Panc1 (cell line): Measurements from ENCODE around the gene ATP5F1D. TPM values are rescaled to one million over a fixed set of nuclear protein-coding genes. Genes with fewer than 3 reads are reported as not detected.

ENCODE experiments used
- ATAC-seq: fragments of 200-7000 bp; cut with Tn5 transposase; 2 replicates; pipeline ENCODE4 v1.9.1; 2020; ENCODE audit warnings: mild to moderate bottlenecking, moderate library complexity
- BruUV-seq: library from RNA; stranded (reverse); fragments of 400-500 nt; replicated peaks from 2 replicates; lab custom pipeline; 2021; lab: Mats Ljungman, UMichigan
- CTCF ChIA-PET: fragments of 300-600 bp; sonication (Branson Sonifier 250); formaldehyde crosslinking; loops from one replicate; lab custom pipeline; 2022; ENCODE audit warnings: antibody characterized with exemption; lab: Charles Lee
- POLR2A ChIA-PET: fragments of 300-600 bp; sonication (Branson Sonifier 250); formaldehyde crosslinking; loops from one replicate; lab custom pipeline; 2022; ENCODE audit warnings: antibody characterized with exemption; lab: Charles Lee
- DNase-seq: peaks from one replicate; pipeline ENCODE4 v3.0.0-alpha.2; 2010; ENCODE audit warnings: low read depth, low spot score
- H3K27ac ChIP-seq: 2 replicates; pipeline ENCODE4 v1.5.1; 2011; ENCODE audit warnings: mild to moderate bottlenecking, low read length, inconsistent platforms
- H3K27me3 ChIP-seq: fragments of 200-500 bp; sonication (Bioruptor generic); 2 replicates; pipeline ENCODE4 v1.6.0; 2014; ENCODE audit warnings: low read length, inconsistent platforms; ENCODE audit not compliant: control insufficient read depth, insufficient read depth
- H3K36me3 ChIP-seq: fragments of 200-500 bp; sonication (Bioruptor generic); 2 replicates; pipeline ENCODE4 v1.5.1; 2014; ENCODE audit warnings: inconsistent platforms, mild to moderate bottlenecking, low read length, moderate library complexity; ENCODE audit not compliant: control insufficient read depth, insufficient read depth
- H3K4me1 ChIP-seq: 2 replicates; pipeline ENCODE4 v1.5.1; 2011; ENCODE audit warnings: inconsistent platforms, mild to moderate bottlenecking, low read length, moderate library complexity; ENCODE audit not compliant: control insufficient read depth, insufficient read depth
- H3K4me3 ChIP-seq, 2 experiments: 2 replicates each; pipeline ENCODE4 v1.5.1; 2011 to 2012; ENCODE audit warnings: low read depth in 2 of 2, low read length in 2 of 2, mild to moderate bottlenecking in 2 of 2, inconsistent platforms in 1 of 2, moderate library complexity in 1 of 2
- H3K9me3 ChIP-seq: fragments of 200-500 bp; sonication (Bioruptor generic); 2 replicates; pipeline ENCODE4 v1.5.1; 2014; ENCODE audit warnings: low read depth, mild to moderate bottlenecking, inconsistent platforms, low read length, moderate library complexity; ENCODE audit not compliant: control insufficient read depth, insufficient read depth
- POLR2AphosphoS5 ChIP-seq: IDR thresholded peaks from 2 replicates; pipeline ENCODE4 v1.6.1; 2012; ENCODE audit warnings: mild to moderate bottlenecking, low read depth, low read length, moderate library complexity
- SIN3A ChIP-seq: IDR thresholded peaks from 2 replicates; pipeline ENCODE4 v1.6.1; 2012; ENCODE audit warnings: low read depth, mild to moderate bottlenecking, low read length, moderate library complexity, borderline replicate concordance; ENCODE audit not compliant: insufficient read depth
- TCF7L2 ChIP-seq: IDR thresholded peaks from 2 replicates; pipeline ENCODE4 v1.6.1; 2011; ENCODE audit warnings: mild to moderate bottlenecking, low read depth, low read length, inconsistent platforms
- in situ Hi-C: cut with HindIII; loops from 2 replicates; pipeline ENCODE4 v1.10.0; 2016; ENCODE audit warnings: low sequenced_read_pairs, low pct_unique_long_range_greater_than_20kb
- intact Hi-C: fragments of 100-400 bp; cut with micrococcal nuclease; formaldehyde crosslinking; loops from one replicate; pipeline ENCODE4 v1.10.0; 2022; ENCODE audit not compliant: unreplicated experiment
- total RNA-seq: library from RNA; stranded (reverse); gene quantifications from one replicate; pipeline ENCODE4 v1.2.1, GENCODE V29; 2021; ENCODE audit not compliant: unreplicated experiment
- TF ChIP-seq, protein P1 (sequence below): fragments of 450-650 bp; IDR thresholded peaks from 2 replicates; pipeline ENCODE4 v1.5.1; 2017; ENCODE audit warnings: mild to moderate bottlenecking
- TF ChIP-seq, protein P2 (sequence below), 2 experiments: IDR thresholded peaks; 2 replicates each; pipeline ENCODE4 v1.6.1; 2011 to 2012; ENCODE audit warnings: low read depth in 2 of 2, control low read depth in 1 of 2, low read length in 1 of 2, mild to moderate bottlenecking in 1 of 2, moderate library complexity in 1 of 2; ENCODE audit not compliant: insufficient read depth in 1 of 2

Gene ATP5F1D
- total RNA-seq, 1 experiment from 2014 or later: 218 TPM

DNA sequence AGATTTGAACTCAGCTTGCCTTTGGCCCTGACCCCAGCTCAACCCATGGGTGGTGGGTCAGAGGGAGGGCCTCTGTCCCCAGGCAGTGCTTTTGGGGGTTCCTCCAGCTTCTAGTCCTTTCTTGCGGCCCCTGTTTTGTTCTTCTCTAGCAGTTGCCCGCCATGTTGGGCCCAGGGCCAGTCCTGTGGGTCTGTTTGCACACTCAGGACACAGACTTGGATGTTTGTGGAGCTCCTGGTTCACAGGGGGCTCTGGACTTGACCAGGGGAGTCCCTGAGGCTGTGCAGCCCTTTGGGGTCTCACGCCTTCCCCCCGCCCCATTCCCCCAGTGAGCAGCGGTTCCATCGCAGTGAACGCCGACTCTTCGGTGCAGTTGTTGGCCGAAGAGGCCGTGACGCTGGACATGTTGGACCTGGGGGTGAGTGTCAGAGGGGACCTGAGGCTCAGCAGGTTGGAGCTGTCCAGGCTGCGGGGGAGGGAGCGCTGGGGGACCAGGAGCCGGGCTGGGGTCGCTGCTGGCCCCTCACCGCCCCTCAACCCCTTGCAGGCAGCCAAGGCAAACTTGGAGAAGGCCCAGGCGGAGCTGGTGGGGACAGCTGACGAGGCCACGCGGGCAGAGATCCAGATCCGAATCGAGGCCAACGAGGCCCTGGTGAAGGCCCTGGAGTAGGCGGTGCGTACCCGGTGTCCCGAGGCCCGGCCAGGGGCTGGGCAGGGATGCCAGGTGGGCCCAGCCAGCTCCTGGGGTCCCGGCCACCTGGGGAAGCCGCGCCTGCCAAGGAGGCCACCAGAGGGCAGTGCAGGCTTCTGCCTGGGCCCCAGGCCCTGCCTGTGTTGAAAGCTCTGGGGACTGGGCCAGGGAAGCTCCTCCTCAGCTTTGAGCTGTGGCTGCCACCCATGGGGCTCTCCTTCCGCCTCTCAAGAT lies 2.5 kb downstream of the ATP5F1D start:
- BruUV-seq: no TSS peak
- in situ Hi-C loops (no loop called here), intact Hi-C loops (no loop called here)
- peak overlapping the region; percentile 80 for H3K27ac ChIP-seq
- H3K4me3 ChIP-seq: peak overlapping the region; percentile 12 to 70; a peak in 3 of 4 replicates
- H3K36me3 ChIP-seq: no peaks in the 10 kb centered on the region; the same call in 1 of the 2 replicates
- TF ChIP-seq POLR2AphosphoS5: no peak; the same call in 1 of the 2 replicates
- no peak for TF ChIP-seq TCF7L2
- TF ChIP-seq, protein P1, sequence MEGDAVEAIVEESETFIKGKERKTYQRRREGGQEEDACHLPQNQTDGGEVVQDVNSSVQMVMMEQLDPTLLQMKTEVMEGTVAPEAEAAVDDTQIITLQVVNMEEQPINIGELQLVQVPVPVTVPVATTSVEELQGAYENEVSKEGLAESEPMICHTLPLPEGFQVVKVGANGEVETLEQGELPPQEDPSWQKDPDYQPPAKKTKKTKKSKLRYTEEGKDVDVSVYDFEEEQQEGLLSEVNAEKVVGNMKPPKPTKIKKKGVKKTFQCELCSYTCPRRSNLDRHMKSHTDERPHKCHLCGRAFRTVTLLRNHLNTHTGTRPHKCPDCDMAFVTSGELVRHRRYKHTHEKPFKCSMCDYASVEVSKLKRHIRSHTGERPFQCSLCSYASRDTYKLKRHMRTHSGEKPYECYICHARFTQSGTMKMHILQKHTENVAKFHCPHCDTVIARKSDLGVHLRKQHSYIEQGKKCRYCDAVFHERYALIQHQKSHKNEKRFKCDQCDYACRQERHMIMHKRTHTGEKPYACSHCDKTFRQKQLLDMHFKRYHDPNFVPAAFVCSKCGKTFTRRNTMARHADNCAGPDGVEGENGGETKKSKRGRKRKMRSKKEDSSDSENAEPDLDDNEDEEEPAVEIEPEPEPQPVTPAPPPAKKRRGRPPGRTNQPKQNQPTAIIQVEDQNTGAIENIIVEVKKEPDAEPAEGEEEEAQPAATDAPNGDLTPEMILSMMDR: peak; percentile 94
- no peak for TF ChIP-seq SIN3A
- TF ChIP-seq, protein P2, sequence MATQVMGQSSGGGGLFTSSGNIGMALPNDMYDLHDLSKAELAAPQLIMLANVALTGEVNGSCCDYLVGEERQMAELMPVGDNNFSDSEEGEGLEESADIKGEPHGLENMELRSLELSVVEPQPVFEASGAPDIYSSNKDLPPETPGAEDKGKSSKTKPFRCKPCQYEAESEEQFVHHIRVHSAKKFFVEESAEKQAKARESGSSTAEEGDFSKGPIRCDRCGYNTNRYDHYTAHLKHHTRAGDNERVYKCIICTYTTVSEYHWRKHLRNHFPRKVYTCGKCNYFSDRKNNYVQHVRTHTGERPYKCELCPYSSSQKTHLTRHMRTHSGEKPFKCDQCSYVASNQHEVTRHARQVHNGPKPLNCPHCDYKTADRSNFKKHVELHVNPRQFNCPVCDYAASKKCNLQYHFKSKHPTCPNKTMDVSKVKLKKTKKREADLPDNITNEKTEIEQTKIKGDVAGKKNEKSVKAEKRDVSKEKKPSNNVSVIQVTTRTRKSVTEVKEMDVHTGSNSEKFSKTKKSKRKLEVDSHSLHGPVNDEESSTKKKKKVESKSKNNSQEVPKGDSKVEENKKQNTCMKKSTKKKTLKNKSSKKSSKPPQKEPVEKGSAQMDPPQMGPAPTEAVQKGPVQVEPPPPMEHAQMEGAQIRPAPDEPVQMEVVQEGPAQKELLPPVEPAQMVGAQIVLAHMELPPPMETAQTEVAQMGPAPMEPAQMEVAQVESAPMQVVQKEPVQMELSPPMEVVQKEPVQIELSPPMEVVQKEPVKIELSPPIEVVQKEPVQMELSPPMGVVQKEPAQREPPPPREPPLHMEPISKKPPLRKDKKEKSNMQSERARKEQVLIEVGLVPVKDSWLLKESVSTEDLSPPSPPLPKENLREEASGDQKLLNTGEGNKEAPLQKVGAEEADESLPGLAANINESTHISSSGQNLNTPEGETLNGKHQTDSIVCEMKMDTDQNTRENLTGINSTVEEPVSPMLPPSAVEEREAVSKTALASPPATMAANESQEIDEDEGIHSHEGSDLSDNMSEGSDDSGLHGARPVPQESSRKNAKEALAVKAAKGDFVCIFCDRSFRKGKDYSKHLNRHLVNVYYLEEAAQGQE (IDR thresholded peaks at IDR 0.05; ENCODE audit: insufficient read depth in 1 of 2, low read depth in 2 of 2, low read length in 1 of 2): no peak
- ChIA-PET CTCF (interaction anchor here (0.6 to 2.5 kb wide), 9 partner anchors 9 to 189 kb away, joined by 3 to 46 read pairs (median 4); partner anchors contain the start of gene CIRBP), POLR2A (interaction anchor here (0.6 to 1.0 kb wide), 3 partner anchors 22 to 29 kb away, joined by 4 to 10 read pairs (median 5); partner anchors contain the start of gene CIRBP)
- peaks cover 34% of the 10 kb centered on the region for H3K4me1 ChIP-seq
- ATAC-seq (peak; percentile 31), DNase-seq (no peak)
- H3K9me3 ChIP-seq: no peaks in the 10 kb centered on the region
- no peaks in the 10 kb centered on the region for H3K27me3 ChIP-seq

DNA sequence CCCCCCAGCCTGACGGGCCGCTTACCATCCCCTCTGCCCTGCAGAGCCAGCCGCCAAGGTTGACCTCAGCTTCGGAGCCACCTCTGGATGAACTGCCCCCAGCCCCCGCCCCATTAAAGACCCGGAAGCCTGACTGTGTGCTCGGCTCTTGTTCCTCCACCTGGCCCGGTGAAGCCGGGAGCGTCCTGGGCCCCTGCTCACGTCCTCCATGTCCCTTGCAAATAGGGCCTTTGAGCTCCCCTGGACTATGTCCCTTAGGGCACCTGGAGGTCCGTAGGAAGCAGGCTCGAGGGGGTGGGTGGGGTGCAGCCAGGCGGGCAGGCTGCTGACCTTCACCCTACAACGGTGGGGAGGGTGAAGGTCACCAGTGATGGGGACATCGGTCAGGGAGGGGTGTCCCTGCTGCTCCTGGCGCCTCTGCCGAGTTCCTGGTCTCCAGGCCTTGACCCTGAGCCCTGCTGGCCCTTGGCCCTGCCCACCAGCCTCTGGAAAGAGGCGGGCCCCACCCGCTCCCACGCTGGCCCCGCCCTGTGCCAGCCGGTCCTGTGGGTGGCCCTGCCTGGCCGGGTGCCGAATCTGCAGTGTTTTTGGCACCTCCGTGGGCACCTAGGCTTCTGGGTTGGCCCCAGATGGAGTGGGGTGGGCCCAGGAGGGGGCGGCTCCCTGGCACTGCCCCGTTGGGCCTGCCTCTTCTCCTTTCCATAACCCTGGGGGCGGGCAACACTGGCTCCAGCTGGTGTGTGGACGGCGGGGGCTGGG lies 3.3 kb downstream of the ATP5F1D start:
- H3K27ac ChIP-seq: peak overlapping the region; percentile 80
- CTCF ChIA-PET: interaction anchor here (0.5 to 2.5 kb wide), 7 partner anchors 9 to 739 kb away, joined by 3 to 46 read pairs (median 5); partner anchors contain the start of gene CIRBP
- DNase-seq: no peak
- H3K27me3 ChIP-seq: no peaks in the 10 kb centered on the region
- ATAC-seq: no peak
- no peaks in the 10 kb centered on the region; the same call in 1 of the 2 replicates for H3K36me3 ChIP-seq
- in situ Hi-C loops (no loop called here), intact Hi-C loops (no loop called here)
- BruUV-seq: no TSS peak
- TF ChIP-seq, protein P1: peak; percentile 41
- TF ChIP-seq SIN3A: no peak
- POLR2A ChIA-PET: interaction anchor here (0.6 to 1.0 kb wide), 2 partner anchors 21 to 25 kb away, joined by 5 to 10 read pairs; partner anchors contain the start of gene CIRBP
- H3K4me1 ChIP-seq: peaks cover 29% of the 10 kb centered on the region
- H3K9me3 ChIP-seq: no peaks in the 10 kb centered on the region
- peak overlapping the region; percentile 12 to 16; a peak in 2 of 4 replicates for H3K4me3 ChIP-seq
